K562 (cell line): ENCODE results near the gene KRTCAP2. TPM values are rescaled to one million over a fixed set of nuclear protein-coding genes. Genes with fewer than 3 reads are reported as not detected.

Source experiments
- ATF6 ChIP-seq: sonication (generic); formaldehyde crosslinking; IDR thresholded peaks from 2 replicates; pipeline ENCODE4 v1.4.0; 2020; ENCODE audit warnings: mild to moderate bottlenecking, missing genetic modification reagents
- CCNT2 ChIP-seq: IDR thresholded peaks from 2 replicates; pipeline ENCODE4 v1.6.1; 2011; ENCODE audit warnings: borderline replicate concordance, low read depth, mild to moderate bottlenecking, moderate library complexity, mixed read lengths, low read length; ENCODE audit not compliant: insufficient read length; ENCODE audit errors: extremely low read depth
- FOXK1 ChIP-seq: sonication (generic); formaldehyde crosslinking; IDR thresholded peaks from 2 replicates; pipeline ENCODE4 v1.8.0; 2022; ENCODE audit warnings: missing genetic modification reagents, mild to moderate bottlenecking, borderline replicate concordance
- HIVEP1 ChIP-seq: fragments of 250-450 bp; sonication (Bioruptor Pico); IDR thresholded peaks from 2 replicates; pipeline ENCODE4 v1.4.0; 2020; ENCODE audit warnings: mild to moderate bottlenecking
- MEF2D ChIP-seq: conservative IDR thresholded peaks from 2 replicates; pipeline ENCODE4 v1.6.1; 2016; ENCODE audit warnings: low read depth, missing genetic modification characterization, missing compliant biosample characterization
- MITF ChIP-seq: IDR thresholded peaks from 2 replicates; pipeline ENCODE4 v1.6.1; 2014; ENCODE audit warnings: antibody characterized with exemption
- NFRKB ChIP-seq: fragments of 450-650 bp; IDR thresholded peaks from 2 replicates; pipeline ENCODE4 v1.6.1; 2016; ENCODE audit warnings: low read depth
- PHB ChIP-seq: fragments of 250-450 bp; sonication (Bioruptor Pico); IDR thresholded peaks from 2 replicates; pipeline ENCODE4 v1.5.0; 2021
- SUPT5H ChIP-seq: fragments of 450-650 bp; IDR thresholded peaks from 2 replicates; pipeline ENCODE4 v1.6.1; 2016
- ZFP30 ChIP-seq: fragments of 250-450 bp; sonication (Bioruptor Pico); IDR thresholded peaks from 2 replicates; pipeline ENCODE4 v1.8.0; 2022; ENCODE audit warnings: moderate library complexity, mild to moderate bottlenecking, inconsistent platforms, borderline replicate concordance
- ZNF3 ChIP-seq: fragments of 250-450 bp; sonication (Bioruptor Pico); IDR thresholded peaks from 2 replicates; pipeline ENCODE4 v1.5.0; 2021; ENCODE audit warnings: mild to moderate bottlenecking, moderate library complexity
- ZNF398 ChIP-seq: fragments of 250-450 bp; sonication (Bioruptor Pico); IDR thresholded peaks from 2 replicates; pipeline ENCODE4 v1.8.0; 2021; ENCODE audit warnings: moderate library complexity, mild to moderate bottlenecking, inconsistent platforms
- ZNF41 ChIP-seq: fragments of 250-450 bp; sonication (Bioruptor Pico); conservative IDR thresholded peaks from 2 replicates; pipeline ENCODE4 v1.4.0; 2020; ENCODE audit warnings: mild to moderate bottlenecking
- ZNF644 ChIP-seq: fragments of 200-800 bp; sonication (Bioruptor generic); IDR thresholded peaks from 2 replicates; pipeline ENCODE4 v1.6.1; 2016; ENCODE audit warnings: low read depth, missing genetic modification characterization, missing compliant biosample characterization
- ZNF707 ChIP-seq: fragments of 250-450 bp; sonication (Bioruptor Pico); conservative IDR thresholded peaks from 2 replicates; pipeline ENCODE4 v1.8.0; 2022; ENCODE audit warnings: inconsistent platforms, mild to moderate bottlenecking, moderate library complexity
- ZNF76 ChIP-seq: fragments of 250-450 bp; sonication (Bioruptor Pico); IDR thresholded peaks from 2 replicates; pipeline ENCODE4 v1.4.0; 2020; ENCODE audit warnings: mild to moderate bottlenecking, moderate library complexity, borderline replicate concordance
- polyA plus RNA-seq, 8 experiments: library from polyadenylated mRNA; depleted of rRNA in 4 of 8; stranded (reverse) in 5 of 8; unstranded in 3 of 8; fragments of >200 nt; fragmentation: Nextera tagmentation in 2 of 8; fragmentation: Illumina TruSeq in 1 of 8; extraction: Ambion mirVana in 2 of 8; extraction: Trizol in 1 of 8; gene quantifications; 2 replicates each; pipeline versions ENCODE4 v1.2.1 to v1.2.3, GENCODE V29; 2011 to 2014; ENCODE audit warnings: inconsistent platforms in 1 of 8, missing spikeins in 1 of 8
- total RNA-seq, 7 experiments: library from RNA; depleted of rRNA in 6 of 7; stranded (reverse); fragments of >200 nt in 6 of 7; fragmentation: Illumina TruSeq in 2 of 7; extraction: Trizol in 2 of 7; gene quantifications; 2 replicates each; pipeline versions ENCODE4 v1.2.1 to v1.2.3, GENCODE V29; 2011 to 2021; ENCODE audit warnings: low replicate concordance in 1 of 7
- TF ChIP-seq, protein P1 (sequence below): fragments of 450-650 bp; formaldehyde crosslinking; IDR thresholded peaks from 2 replicates; pipeline ENCODE4 v1.4.0; 2022; ENCODE audit warnings: missing genetic modification characterization
- TF ChIP-seq, protein P2 (sequence below): fragments of 450-650 bp; formaldehyde crosslinking; IDR thresholded peaks from 2 replicates; pipeline ENCODE4 v1.4.0; 2020; ENCODE audit warnings: mild to moderate bottlenecking, mixed read lengths

The KRTCAP2 gene
- total and polyA plus RNA-seq, 9 of the 15 experiments (the other 6 are each of a cell fraction or from before 2014, with no cell fraction given) = 126 to 436 (median 244) TPM

- TF ChIP-seq ZNF398 = no peak
- no peak for TF ChIP-seq ZNF76 (CRISPR knock-in tag)
- no peak for TF ChIP-seq ZNF707
- TF ChIP-seq MEF2D = peak; percentile 52; the same call in 1 of the 2 replicates
- TF ChIP-seq ZNF3 (CRISPR knock-in tag) = no peak
- TF ChIP-seq ATF6 (CRISPR knock-in tag) = no peak; the same call in 1 of the 2 replicates
- no peak for TF ChIP-seq ZNF644
- no peak for TF ChIP-seq HIVEP1
- 0 out of 2 replicates have a peak, but pooled peaks have one; percentile 42 for TF ChIP-seq PHB (CRISPR knock-in tag)
- TF ChIP-seq, protein P1, sequence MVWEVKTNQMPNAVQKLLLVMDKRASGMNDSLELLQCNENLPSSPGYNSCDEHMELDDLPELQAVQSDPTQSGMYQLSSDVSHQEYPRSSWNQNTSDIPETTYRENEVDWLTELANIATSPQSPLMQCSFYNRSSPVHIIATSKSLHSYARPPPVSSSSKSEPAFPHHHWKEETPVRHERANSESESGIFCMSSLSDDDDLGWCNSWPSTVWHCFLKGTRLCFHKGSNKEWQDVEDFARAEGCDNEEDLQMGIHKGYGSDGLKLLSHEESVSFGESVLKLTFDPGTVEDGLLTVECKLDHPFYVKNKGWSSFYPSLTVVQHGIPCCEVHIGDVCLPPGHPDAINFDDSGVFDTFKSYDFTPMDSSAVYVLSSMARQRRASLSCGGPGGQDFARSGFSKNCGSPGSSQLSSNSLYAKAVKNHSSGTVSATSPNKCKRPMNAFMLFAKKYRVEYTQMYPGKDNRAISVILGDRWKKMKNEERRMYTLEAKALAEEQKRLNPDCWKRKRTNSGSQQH (CRISPR knock-in tag) = no peak
- TF ChIP-seq, protein P2, sequence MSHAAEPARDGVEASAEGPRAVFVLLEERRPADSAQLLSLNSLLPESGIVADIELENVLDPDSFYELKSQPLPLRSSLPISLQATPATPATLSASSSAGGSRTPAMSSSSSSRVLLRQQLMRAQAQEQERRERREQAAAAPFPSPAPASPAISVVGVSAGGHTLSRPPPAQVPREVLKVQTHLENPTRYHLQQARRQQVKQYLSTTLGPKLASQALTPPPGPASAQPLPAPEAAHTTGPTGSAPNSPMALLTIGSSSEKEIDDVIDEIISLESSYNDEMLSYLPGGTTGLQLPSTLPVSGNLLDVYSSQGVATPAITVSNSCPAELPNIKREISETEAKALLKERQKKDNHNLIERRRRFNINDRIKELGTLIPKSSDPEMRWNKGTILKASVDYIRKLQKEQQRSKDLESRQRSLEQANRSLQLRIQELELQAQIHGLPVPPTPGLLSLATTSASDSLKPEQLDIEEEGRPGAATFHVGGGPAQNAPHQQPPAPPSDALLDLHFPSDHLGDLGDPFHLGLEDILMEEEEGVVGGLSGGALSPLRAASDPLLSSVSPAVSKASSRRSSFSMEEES = no peak
- peak; percentile 89 for TF ChIP-seq SUPT5H
- no peak for TF ChIP-seq ZFP30
- TF ChIP-seq CCNT2 = peak; percentile 43
- no peak for TF ChIP-seq MITF
- no peak for TF ChIP-seq ZNF41
- no peak for TF ChIP-seq FOXK1 (CRISPR knock-in tag)
- TF ChIP-seq NFRKB = peak; percentile 93
These were observed 20.3 kb upstream of the KRTCAP2 start (continued) for GRCh38 chr1:155193275-155193990.
